Parathyroid adenoma (tissue), 2 donors: ENCODE measurements around the gene GRIK4.

Experiments
- H2AFZ ChIP-seq: fragments of 300-600 bp; sonication (generic); one replicate; pipeline ENCODE4 v1.7.0; 2017; ENCODE audit warnings: antibody characterized with exemption, mild to moderate bottlenecking
- H3K27ac ChIP-seq: fragments of 300-600 bp; sonication (generic); one replicate; pipeline ENCODE4 v1.7.0; 2017
- H3K27me3 ChIP-seq: fragments of 300-600 bp; sonication (generic); one replicate; pipeline ENCODE4 v1.7.0; 2017; ENCODE audit warnings: low read length; ENCODE audit not compliant: control insufficient read depth, insufficient read depth
- H3K36me3 ChIP-seq: fragments of 300-600 bp; sonication (generic); one replicate; pipeline ENCODE4 v1.7.0; 2017; ENCODE audit warnings: low read length; ENCODE audit not compliant: control insufficient read depth, insufficient read depth
- H3K4me1 ChIP-seq: fragments of 300-600 bp; sonication (generic); one replicate; pipeline ENCODE4 v1.7.0; 2017; ENCODE audit warnings: control low read depth
- H3K4me2 ChIP-seq: fragments of 300-600 bp; sonication (generic); one replicate; pipeline ENCODE4 v1.7.0; 2017; ENCODE audit warnings: low read length
- H3K4me3 ChIP-seq: fragments of 300-600 bp; sonication (generic); one replicate; pipeline ENCODE4 v1.7.0; 2017; ENCODE audit warnings: low read depth, low read length
- H3K79me2 ChIP-seq: fragments of 300-600 bp; sonication (generic); one replicate; pipeline ENCODE4 v1.7.0; 2017; ENCODE audit warnings: control low read depth
- H3K9ac ChIP-seq: fragments of 300-600 bp; sonication (generic); one replicate; pipeline ENCODE4 v1.7.0; 2017; ENCODE audit warnings: mild to moderate bottlenecking
- H3K9me3 ChIP-seq: fragments of 300-600 bp; sonication (generic); one replicate; pipeline ENCODE4 v1.7.0; 2017; ENCODE audit warnings: low read length; ENCODE audit not compliant: control insufficient read depth
- CTCF ChIP-seq: fragments of 300-600 bp; sonication (generic); IDR thresholded peaks from one replicate; pipeline ENCODE4 v1.7.0; 2017; ENCODE audit warnings: antibody characterized with exemption, mild to moderate bottlenecking
- donor health status: primary hyperparathyroidism.

The GRIK4 gene

DNA sequence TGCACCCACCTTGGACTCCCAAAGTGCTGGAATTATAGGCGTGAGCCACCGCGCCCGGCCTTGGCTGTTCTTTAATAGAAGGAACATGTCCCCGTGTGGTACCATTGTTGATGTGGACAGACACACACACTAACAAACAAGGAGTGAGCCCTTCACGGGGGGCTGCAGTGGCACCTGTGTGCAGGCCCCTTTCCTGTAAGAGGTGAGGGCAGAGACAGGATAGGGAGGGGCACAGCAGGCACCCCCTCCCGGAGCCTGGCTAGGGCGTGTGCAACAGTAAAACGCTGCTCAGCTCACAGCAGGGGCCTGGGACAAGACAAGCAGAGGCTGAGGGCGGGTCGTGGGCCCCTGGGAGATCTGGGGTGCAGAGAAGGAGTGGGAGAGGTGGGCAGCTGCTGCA is 37.8 kb downstream of the GRIK4 start:
- Histone ChIP-seq H3K79me2 (no peaks in the 10 kb centered on the region), H3K27me3 (no peaks in the 10 kb centered on the region), H3K9ac (no peak overlapping the region), H3K9me3 (no peaks in the 10 kb centered on the region), H3K4me2 (no peak overlapping the region), H3K4me1 (no peaks in the 10 kb centered on the region), H2AFZ (no peak overlapping the region), H3K27ac (no peak overlapping the region), H3K4me3 (no peak overlapping the region), H3K36me3 (no peaks in the 10 kb centered on the region)
- no peak for TF ChIP-seq CTCF

GRCh38 chr11:120550007-120550406 is 38.5 kb downstream of the GRIK4 start:
- no peak for TF ChIP-seq CTCF
- Histone ChIP-seq H3K9me3 (no peaks in the 10 kb centered on the region), H3K79me2 (no peaks in the 10 kb centered on the region), H2AFZ (no peak overlapping the region), H3K4me1 (no peaks in the 10 kb centered on the region), H3K9ac (no peak overlapping the region), H3K4me3 (no peak overlapping the region), H3K27me3 (no peaks in the 10 kb centered on the region), H3K4me2 (no peak overlapping the region), H3K36me3 (no peaks in the 10 kb centered on the region), H3K27ac (no peak overlapping the region)

- TF ChIP-seq CTCF, result no peak
- no peak overlapping the region for H3K9ac ChIP-seq
These were observed 39.6 kb downstream of the GRIK4 start for GRCh38 chr11:120551191-120551590.

DNA sequence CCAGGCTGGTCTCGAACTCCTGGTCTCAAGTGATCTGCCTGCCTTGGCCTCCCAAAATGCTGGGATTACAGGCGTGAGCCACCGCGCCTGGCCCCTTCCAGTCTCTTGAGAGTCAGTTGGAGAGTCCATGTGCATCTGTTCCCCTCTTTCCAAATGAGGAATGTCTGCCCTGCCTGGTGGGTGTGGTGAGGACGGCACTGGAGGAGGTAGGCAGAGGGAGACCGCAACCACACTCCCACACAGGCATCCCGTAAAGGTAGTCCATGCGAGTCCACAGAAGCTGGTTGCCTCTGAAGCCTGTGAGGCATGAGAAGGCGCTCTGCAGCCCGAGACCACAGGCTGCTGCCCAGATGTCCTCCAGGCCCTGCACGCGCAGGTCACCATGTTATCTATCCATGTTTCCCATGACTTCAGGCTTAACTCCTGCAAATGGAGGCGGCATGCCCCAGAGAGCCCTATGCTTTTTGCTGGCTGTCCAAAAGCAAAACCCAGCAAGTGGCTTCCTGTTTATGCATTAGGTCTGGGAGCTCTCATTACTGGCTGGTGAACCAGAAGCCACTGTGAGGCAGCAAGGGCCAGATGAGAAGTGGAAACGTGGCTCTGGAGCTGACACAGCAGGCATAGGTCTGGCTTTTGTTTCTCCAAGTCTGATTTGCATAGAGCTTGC is 43.4 kb downstream of the GRIK4 start:
- Histone ChIP-seq H2AFZ (no peak overlapping the region), H3K4me2 (no peak overlapping the region), H3K36me3 (no peaks in the 10 kb centered on the region), H3K9ac (no peak overlapping the region), H3K4me3 (no peak overlapping the region), H3K9me3 (no peaks in the 10 kb centered on the region), H3K79me2 (no peaks in the 10 kb centered on the region), H3K27ac (no peak overlapping the region), H3K4me1 (no peaks in the 10 kb centered on the region), H3K27me3 (no peaks in the 10 kb centered on the region)
- no peak for TF ChIP-seq CTCF

More at GRCh38 chr11:120551191-120551590, 39.6 kb downstream of the GRIK4 start:
- Histone ChIP-seq H3K4me3 (no peak overlapping the region), H3K79me2 (no peaks in the 10 kb centered on the region), H3K27ac (no peak overlapping the region), H3K9me3 (no peaks in the 10 kb centered on the region), H3K4me1 (no peaks in the 10 kb centered on the region), H3K36me3 (no peaks in the 10 kb centered on the region), H2AFZ (no peak overlapping the region), H3K4me2 (no peak overlapping the region), H3K27me3 (no peaks in the 10 kb centered on the region)

GRCh38 chr11:120555433-120555773 is 43.9 kb downstream of the GRIK4 start:
- no peak overlapping the region for H2AFZ ChIP-seq
- no peak overlapping the region for H3K9ac ChIP-seq
- H3K27me3 ChIP-seq, result no peaks in the 10 kb centered on the region
- H3K79me2 ChIP-seq, result no peaks in the 10 kb centered on the region
- H3K4me3 ChIP-seq, result no peak overlapping the region
- no peak overlapping the region for H3K27ac ChIP-seq
- H3K4me1 ChIP-seq, result no peaks in the 10 kb centered on the region
- H3K36me3 ChIP-seq, result no peaks in the 10 kb centered on the region
- H3K9me3 ChIP-seq, result no peaks in the 10 kb centered on the region
- no peak overlapping the region for H3K4me2 ChIP-seq
- TF ChIP-seq CTCF, result no peak
